ENCODE data around the gene NOM1. TPM values are rescaled to one million over a fixed set of nuclear protein-coding genes. Genes with fewer than 3 reads are reported as not detected.

NOM1 gene
- polyA plus RNA-seq, 1 of the 3 experiments (the other 2 are of a cell fraction): 18.1 TPM

DNA sequence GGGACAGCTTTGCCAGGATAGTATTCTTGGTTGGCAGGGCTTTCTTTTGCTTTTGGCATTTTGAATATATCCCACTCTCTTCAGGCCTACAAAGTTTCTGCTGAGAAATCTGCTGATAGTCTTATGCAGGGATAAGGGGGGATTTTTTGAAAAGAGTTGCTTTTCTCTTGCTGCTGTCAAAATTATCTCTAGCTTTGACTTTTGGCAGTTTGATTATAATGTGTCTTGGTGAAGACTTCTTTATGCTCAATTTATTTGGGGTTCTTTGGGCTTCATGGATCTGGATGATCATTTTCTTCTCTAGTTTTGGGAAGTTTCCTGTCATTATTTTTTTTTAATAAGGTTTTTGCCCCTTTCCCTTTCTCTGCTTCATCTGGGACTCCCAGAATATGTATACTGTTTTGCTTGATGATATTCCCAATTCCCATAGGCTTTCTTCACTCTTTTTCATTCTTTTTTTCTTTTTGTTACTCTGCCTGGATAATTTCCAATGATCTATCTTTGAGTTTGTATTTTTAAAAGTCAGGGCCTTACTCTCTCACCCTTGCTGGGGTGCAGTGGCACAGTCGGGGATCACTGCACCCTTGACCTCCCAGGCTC lies 29.6 kb downstream of the NOM1 start:
- Histone ChIP-seq H3K4me2 (no peak overlapping the region), H3K79me2 (ENCODE audit: insufficient read depth) (no peaks in the 10 kb centered on the region), H3K27me3 (ENCODE audit: insufficient read depth) (no peaks in the 10 kb centered on the region), H3K4me1 (ENCODE audit: control insufficient read depth in 1 of 2, insufficient read depth in 2 of 2, low read depth in 1 of 2, low read length in 1 of 2) (no peaks in the 10 kb centered on the region), H3K9ac (no peak overlapping the region), H3K9me2 (no peaks in the 10 kb centered on the region), H3K27ac (ENCODE audit: low read depth in 2 of 2, low read length in 1 of 2) (no peak overlapping the region), H3K4me3 (ENCODE audit: low read depth in 2 of 2, low read length in 1 of 2) (no peak overlapping the region), H3K36me3 (replicated peaks in 1 of 2; ENCODE audit: control insufficient read depth in 1 of 2, insufficient read depth in 2 of 2, low read length in 1 of 2) (no peaks in the 10 kb centered on the region), H2AFZ (ENCODE audit: low read depth) (no peak overlapping the region), H4K20me1 (ENCODE audit: insufficient read depth) (no peaks in the 10 kb centered on the region), H3K9me3 (no peaks in the 10 kb centered on the region), H3F3A (replicated peaks; ENCODE audit: insufficient read depth) (peaks cover 4% of the 10 kb centered on the region)
- ChIA-PET CTCF (interaction anchor here (0.9 to 2.6 kb wide), 5 partner anchors 10 to 408 kb away, joined by 3 to 14 read pairs (median 6); partner anchors contain the start of gene NOM1), POLR2A (no interaction called here)
- no peak for DNase-seq
- WGBS (ENCODE audit: low lambda C conversion rate): 19% methylated on average over 1 of the region's 1 CpG
- no peak for TF ChIP-seq EZH2phosphoT487 (IDR thresholded peaks at IDR 0.05; ENCODE audit: borderline replicate concordance, low read depth)
- TF ChIP-seq NFIC (IDR thresholded peaks at IDR 0.05; ENCODE audit: borderline replicate concordance): no peak
- TF ChIP-seq NRF1 (IDR thresholded peaks at IDR 0.05; ENCODE audit: low read depth, low read length): no peak
- TF ChIP-seq FOSL2 (IDR thresholded peaks at IDR 0.05; ENCODE audit: borderline replicate concordance, low read depth): no peak
- TF ChIP-seq, protein P1, sequence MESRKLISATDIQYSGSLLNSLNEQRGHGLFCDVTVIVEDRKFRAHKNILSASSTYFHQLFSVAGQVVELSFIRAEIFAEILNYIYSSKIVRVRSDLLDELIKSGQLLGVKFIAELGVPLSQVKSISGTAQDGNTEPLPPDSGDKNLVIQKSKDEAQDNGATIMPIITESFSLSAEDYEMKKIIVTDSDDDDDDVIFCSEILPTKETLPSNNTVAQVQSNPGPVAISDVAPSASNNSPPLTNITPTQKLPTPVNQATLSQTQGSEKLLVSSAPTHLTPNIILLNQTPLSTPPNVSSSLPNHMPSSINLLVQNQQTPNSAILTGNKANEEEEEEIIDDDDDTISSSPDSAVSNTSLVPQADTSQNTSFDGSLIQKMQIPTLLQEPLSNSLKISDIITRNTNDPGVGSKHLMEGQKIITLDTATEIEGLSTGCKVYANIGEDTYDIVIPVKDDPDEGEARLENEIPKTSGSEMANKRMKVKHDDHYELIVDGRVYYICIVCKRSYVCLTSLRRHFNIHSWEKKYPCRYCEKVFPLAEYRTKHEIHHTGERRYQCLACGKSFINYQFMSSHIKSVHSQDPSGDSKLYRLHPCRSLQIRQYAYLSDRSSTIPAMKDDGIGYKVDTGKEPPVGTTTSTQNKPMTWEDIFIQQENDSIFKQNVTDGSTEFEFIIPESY (IDR thresholded peaks at IDR 0.05; ENCODE audit: borderline replicate concordance, low read depth): no peak
- TF ChIP-seq SMC3 (IDR thresholded peaks at IDR 0.05; ENCODE audit: low read depth, low read length): no peak
- TF ChIP-seq SIN3A (IDR thresholded peaks at IDR 0.05; ENCODE audit: borderline replicate concordance, low read depth, low read length): no peak
- TF ChIP-seq, protein P2, sequence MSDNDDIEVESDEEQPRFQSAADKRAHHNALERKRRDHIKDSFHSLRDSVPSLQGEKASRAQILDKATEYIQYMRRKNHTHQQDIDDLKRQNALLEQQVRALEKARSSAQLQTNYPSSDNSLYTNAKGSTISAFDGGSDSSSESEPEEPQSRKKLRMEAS (IDR thresholded peaks at IDR 0.05; ENCODE audit: low read depth): no peak
- TF ChIP-seq, protein P3, sequence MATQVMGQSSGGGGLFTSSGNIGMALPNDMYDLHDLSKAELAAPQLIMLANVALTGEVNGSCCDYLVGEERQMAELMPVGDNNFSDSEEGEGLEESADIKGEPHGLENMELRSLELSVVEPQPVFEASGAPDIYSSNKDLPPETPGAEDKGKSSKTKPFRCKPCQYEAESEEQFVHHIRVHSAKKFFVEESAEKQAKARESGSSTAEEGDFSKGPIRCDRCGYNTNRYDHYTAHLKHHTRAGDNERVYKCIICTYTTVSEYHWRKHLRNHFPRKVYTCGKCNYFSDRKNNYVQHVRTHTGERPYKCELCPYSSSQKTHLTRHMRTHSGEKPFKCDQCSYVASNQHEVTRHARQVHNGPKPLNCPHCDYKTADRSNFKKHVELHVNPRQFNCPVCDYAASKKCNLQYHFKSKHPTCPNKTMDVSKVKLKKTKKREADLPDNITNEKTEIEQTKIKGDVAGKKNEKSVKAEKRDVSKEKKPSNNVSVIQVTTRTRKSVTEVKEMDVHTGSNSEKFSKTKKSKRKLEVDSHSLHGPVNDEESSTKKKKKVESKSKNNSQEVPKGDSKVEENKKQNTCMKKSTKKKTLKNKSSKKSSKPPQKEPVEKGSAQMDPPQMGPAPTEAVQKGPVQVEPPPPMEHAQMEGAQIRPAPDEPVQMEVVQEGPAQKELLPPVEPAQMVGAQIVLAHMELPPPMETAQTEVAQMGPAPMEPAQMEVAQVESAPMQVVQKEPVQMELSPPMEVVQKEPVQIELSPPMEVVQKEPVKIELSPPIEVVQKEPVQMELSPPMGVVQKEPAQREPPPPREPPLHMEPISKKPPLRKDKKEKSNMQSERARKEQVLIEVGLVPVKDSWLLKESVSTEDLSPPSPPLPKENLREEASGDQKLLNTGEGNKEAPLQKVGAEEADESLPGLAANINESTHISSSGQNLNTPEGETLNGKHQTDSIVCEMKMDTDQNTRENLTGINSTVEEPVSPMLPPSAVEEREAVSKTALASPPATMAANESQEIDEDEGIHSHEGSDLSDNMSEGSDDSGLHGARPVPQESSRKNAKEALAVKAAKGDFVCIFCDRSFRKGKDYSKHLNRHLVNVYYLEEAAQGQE (IDR thresholded peaks at IDR 0.05; ENCODE audit: low read depth, low read length): no peak
- TF ChIP-seq JUND (IDR thresholded peaks at IDR 0.05): no peak

DNA sequence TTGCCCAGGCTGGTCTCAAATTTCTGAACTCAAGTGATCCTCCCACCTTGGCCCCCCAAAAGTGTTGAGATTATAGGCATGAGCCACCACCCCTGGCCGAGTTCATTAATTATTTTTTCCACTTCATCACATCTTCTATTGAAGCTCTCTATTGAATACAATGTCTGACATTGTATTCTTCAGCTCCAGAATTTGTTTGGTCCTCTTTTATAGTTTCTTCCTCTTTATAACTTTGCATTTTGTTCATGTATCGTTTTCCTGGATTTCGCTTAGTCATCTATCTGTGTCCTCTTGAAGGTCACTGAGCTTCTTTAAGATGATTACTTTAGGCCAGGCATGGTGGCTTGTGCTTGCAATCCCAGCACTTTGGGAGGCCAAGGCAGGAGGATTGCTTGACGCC lies 30.2 kb downstream of the NOM1 start:
- Histone ChIP-seq H3K79me2 (ENCODE audit: insufficient read depth) (no peaks in the 10 kb centered on the region), H3F3A (replicated peaks; ENCODE audit: insufficient read depth) (peaks cover 4% of the 10 kb centered on the region), H3K9ac (no peak overlapping the region), H3K4me3 (ENCODE audit: low read depth in 2 of 2, low read length in 1 of 2) (no peak overlapping the region), H3K9me2 (no peaks in the 10 kb centered on the region), H3K27ac (ENCODE audit: low read depth in 2 of 2, low read length in 1 of 2) (no peak overlapping the region), H3K36me3 (replicated peaks in 1 of 2; ENCODE audit: control insufficient read depth in 1 of 2, insufficient read depth in 2 of 2, low read length in 1 of 2) (no peaks in the 10 kb centered on the region), H3K4me2 (no peak overlapping the region), H3K4me1 (ENCODE audit: control insufficient read depth in 1 of 2, insufficient read depth in 2 of 2, low read depth in 1 of 2, low read length in 1 of 2) (no peaks in the 10 kb centered on the region), H3K27me3 (ENCODE audit: insufficient read depth) (no peaks in the 10 kb centered on the region), H3K9me3 (no peaks in the 10 kb centered on the region), H2AFZ (ENCODE audit: low read depth) (no peak overlapping the region), H4K20me1 (ENCODE audit: insufficient read depth) (no peaks in the 10 kb centered on the region)
- DNase-seq: no peak
- ChIA-PET CTCF (interaction anchor here (0.9 to 2.6 kb wide), 5 partner anchors 11 to 407 kb away, joined by 3 to 14 read pairs (median 6); partner anchors contain the start of gene NOM1), POLR2A (no interaction called here)
- WGBS (ENCODE audit: low lambda C conversion rate): 81% methylated on average over 4 of the region's 4 CpGs
- no peak for TF ChIP-seq MEF2A (IDR thresholded peaks at IDR 0.05; ENCODE audit: borderline replicate concordance, low read depth)
- TF ChIP-seq, protein P4, sequence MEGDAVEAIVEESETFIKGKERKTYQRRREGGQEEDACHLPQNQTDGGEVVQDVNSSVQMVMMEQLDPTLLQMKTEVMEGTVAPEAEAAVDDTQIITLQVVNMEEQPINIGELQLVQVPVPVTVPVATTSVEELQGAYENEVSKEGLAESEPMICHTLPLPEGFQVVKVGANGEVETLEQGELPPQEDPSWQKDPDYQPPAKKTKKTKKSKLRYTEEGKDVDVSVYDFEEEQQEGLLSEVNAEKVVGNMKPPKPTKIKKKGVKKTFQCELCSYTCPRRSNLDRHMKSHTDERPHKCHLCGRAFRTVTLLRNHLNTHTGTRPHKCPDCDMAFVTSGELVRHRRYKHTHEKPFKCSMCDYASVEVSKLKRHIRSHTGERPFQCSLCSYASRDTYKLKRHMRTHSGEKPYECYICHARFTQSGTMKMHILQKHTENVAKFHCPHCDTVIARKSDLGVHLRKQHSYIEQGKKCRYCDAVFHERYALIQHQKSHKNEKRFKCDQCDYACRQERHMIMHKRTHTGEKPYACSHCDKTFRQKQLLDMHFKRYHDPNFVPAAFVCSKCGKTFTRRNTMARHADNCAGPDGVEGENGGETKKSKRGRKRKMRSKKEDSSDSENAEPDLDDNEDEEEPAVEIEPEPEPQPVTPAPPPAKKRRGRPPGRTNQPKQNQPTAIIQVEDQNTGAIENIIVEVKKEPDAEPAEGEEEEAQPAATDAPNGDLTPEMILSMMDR (IDR thresholded peaks at IDR 0.05): no peak
- no peak for TF ChIP-seq FOXM1 (IDR thresholded peaks at IDR 0.05; ENCODE audit: low read depth)
- no peak for TF ChIP-seq CHD2 (IDR thresholded peaks at IDR 0.05; ENCODE audit: low read length, partially characterized antibody)
- TF ChIP-seq SMC3 (IDR thresholded peaks at IDR 0.05; ENCODE audit: low read depth, low read length): no peak
- TF ChIP-seq TAF1 (IDR thresholded peaks at IDR 0.05; ENCODE audit: borderline replicate concordance, low read depth, low read length): no peak
- no peak for TF ChIP-seq MXI1 (IDR thresholded peaks at IDR 0.05; ENCODE audit: low read depth, low read length)
- no peak for TF ChIP-seq FOXJ3 (CRISPR knock-in tag; IDR thresholded peaks at IDR 0.05)
- no peak for TF ChIP-seq TCF12 (IDR thresholded peaks at IDR 0.05)
- no peak for TF ChIP-seq GABPA (IDR thresholded peaks at IDR 0.05; ENCODE audit: low read depth)
- TF ChIP-seq NRF1 (IDR thresholded peaks at IDR 0.05; ENCODE audit: low read depth, low read length): no peak
- no peak for TF ChIP-seq EP300 (IDR thresholded peaks at IDR 0.05; ENCODE audit: borderline replicate concordance in 1 of 2, low read depth in 1 of 2, low read length in 1 of 2)
- no peak for TF ChIP-seq YY1 (IDR thresholded peaks at IDR 0.05; ENCODE audit: low read depth)
- TF ChIP-seq RAD21 (IDR thresholded peaks at IDR 0.05; ENCODE audit: low read length): no peak
